COLO668 (cell line): ENCODE data around the gene FGF14.

Source experiments
- DNase-seq: peaks from one replicate; lab custom pipeline; 2025; ENCODE audit not compliant: unreplicated experiment; lab: John Stamatoyannopoulos, UW

The FGF14 gene

GRCh38 chr13:101942535-101943157 lies 459.2 kb downstream of the FGF14 start:
- peak; percentile 45 for DNase-seq

GRCh38 chr13:101942038-101942437 lies 459.8 kb downstream of the FGF14 start:
- DNase-seq = peak; percentile 78

- DNase-seq = no peak
Observed at GRCh38 chr13:101941095-101941783, 460.6 kb downstream of the FGF14 start.

GRCh38 chr13:101939370-101939769 lies 462.5 kb downstream of the FGF14 start:
- no peak for DNase-seq

DNA sequence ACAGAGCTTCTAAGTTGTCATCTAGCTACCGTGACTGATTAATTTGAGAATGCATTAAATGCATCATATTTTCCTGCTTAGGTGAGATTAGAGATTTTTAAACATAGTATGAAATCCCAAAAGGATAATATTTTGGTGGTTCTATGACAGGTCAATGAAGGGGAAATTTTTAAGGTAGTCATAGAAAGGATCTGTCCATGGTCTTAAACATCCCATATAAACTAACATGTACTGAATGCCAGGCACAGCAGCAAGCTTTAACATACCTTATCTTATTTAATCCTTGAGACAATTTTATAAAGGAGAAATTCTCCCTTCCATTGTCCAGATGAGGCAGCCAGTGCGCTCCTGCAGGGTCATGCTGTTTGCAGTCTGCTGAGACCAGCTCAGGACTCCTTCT lies 466.0 kb downstream of the FGF14 start:
- DNase-seq = no peak

GRCh38 chr13:101931186-101931585 lies 470.7 kb downstream of the FGF14 start:
- no peak for DNase-seq

GRCh38 chr13:101930331-101930730 lies 471.5 kb downstream of the FGF14 start:
- DNase-seq = no peak

DNA sequence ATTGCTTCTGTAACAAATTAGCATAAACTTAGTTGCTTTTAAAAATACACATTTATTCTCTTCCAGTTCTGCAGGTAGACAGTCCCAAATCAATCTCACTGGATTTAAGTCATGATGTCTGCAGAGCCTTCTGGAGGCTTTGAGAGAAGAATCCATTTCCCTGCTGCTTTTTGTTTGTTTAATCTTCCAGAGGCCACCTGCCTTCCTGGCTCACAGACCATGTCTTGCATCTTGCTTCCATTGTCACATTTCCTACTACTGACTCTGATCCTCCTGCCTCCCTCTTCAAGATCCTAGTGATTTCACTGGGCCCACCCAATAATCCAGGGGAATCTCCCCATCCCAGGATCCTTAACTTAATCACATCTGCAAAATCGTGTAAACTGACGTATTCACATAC lies 476.1 kb downstream of the FGF14 start:
- DNase-seq = no peak

DNA sequence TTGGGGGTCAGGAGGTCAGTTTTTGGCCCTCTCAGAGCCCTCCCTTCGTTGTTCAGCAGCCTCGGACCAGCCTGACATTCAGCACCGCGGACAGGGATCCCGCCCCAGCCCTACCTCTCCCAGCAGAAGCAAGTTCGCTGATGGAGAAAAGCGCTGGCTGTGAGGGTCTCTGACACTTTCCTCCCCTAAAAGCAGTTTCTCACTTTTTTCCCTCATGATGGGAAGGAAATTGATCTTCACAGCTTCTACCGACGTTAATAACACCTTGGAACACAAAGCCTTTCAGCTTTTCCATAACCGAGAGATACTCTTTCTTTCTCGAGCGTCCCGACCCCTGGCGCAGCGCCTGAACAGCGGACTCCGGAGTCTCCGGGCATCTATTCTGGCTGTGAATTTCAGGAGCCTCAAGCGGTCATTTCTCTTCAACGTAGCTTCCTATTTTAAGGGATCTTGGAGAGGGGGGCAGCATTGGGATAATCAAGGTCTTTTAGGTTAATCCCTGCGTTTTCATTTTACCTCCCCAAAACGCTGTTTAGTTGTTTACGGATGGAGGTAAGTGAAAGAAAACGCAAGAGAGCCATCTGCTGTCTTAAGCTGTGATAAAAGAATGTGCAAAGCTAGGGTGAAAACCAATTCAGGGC lies 482.2 kb downstream of the FGF14 start:
- no peak for DNase-seq

GRCh38 chr13:101917833-101918661 lies 483.8 kb downstream of the FGF14 start:
- DNase-seq = peak; percentile 82

GRCh38 chr13:101917475-101917810 lies 484.4 kb downstream of the FGF14 start:
- peak; percentile 84 for DNase-seq

GRCh38 chr13:101916775-101917474 lies 484.9 kb downstream of the FGF14 start:
- peak; percentile 84 for DNase-seq

DNA sequence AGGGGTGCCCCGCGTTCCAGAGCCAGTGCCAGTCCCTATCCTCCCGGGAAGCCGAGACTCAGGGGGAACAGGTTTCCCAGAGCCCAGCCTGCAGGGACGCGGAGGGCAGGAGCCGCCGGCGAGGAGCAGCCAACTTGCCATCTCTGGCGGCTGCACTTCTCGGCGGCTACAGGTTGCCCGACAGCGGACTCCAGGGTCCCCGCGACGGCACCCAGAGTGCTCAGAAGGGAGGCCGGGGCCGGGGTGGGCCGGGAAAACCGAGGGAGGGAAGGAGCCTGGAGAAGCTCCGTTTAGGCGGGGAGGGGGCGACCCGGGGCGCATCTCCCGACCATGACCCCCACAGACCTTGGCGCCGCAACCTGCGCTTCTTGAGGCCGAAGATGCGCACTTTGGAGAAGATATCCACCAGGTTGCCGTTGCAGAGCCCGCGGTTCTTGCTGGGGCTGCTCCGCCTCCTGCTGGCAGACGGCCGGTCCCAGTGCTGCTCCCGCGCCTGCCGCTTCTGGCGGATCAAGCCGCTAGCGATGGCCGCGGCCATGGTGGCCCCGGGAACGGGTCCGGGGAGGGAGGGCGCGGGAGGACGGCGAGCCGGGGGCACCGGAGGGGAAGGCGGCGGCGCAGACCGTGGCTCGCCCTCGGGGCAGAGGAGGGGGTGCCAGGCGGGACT lies 485.6 kb downstream of the FGF14 start:
- peak; percentile 94 for DNase-seq

- peak; percentile 79 for DNase-seq
Observed at GRCh38 chr13:101915755-101916107, 486.1 kb downstream of the FGF14 start.

DNA sequence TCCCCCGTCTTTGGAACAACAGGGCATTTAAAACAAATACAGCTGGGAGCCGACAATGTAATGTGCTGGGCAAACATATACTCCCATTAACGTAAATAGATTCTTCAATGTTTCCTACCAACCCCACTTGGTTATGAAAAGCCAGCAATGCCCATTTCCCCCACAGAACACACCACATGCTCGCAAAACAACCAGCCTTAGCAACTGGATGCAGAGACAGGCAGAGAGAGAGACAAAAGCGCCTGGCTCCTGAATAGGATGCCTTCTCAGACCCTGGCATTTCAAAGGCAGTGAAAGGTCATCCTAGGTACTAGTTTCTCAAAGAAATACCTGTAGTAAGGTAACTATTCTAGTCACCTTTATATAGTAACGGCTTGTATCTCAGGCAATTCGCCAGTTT lies 486.5 kb downstream of the FGF14 start:
- peak; percentile 90 for DNase-seq

- no peak for DNase-seq
Observed at GRCh38 chr13:101911752-101912151, 490.1 kb downstream of the FGF14 start.

GRCh38 chr13:101903890-101904289 lies 498.0 kb downstream of the FGF14 start:
- no peak for DNase-seq

- DNase-seq = no peak
Observed at GRCh38 chr13:101898676-101899075, 503.2 kb downstream of the FGF14 start.

DNA sequence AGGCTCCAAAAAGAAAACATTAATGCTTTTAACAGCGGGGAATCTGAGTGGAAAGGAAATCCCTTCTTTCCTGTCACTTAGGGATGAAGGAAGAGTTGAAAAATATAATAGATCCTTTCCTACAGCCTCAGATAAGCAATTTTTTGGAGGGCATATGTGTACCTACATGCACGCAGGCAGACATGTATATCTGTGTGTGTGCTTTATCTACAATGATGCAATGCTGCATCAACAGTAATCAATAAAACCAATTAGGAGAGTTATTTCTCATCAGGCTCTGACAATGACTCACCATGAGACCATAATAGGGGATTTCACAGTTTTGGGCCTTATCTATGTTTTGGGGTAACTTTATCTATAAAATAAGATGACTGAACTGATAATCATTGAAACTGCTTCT lies 505.3 kb downstream of the FGF14 start:
- no peak for DNase-seq

DNA sequence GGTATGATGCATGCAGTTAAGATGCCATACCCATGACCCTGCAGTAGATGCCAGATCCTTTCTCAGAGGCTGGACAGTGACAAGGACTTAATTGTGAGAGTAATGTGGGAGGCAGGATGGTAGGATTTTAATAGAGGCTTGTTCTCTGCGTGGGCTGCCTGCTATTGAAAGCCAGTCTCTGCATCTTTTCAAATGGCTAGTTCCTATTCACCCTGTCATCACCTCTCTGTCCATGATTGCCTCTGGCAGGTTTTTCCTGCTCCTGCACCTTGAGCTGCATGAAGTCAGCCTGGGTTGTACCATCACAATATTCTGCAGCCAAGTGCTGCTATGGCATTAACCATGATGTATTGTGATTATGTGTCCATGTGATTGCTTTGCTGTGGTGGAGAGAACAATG lies 508.8 kb downstream of the FGF14 start:
- no peak for DNase-seq

DNA sequence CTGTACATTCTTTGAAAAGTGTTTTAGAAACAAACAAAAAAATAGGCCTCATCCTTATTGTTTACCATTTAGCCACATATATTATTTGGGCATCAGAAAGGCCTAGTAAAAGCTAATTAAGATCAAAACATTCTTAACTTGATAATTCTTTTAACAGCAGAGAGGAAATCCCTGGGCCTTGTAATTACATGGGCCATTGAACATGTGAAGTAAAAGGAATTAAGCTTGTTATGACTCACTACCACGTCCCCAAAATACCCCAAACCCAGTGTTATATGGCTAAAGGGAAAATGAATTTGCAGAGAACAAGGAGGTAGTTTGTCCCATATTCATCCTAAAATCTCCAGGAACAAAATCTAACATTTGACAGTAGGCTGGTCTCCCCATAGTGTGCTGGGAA lies 509.6 kb downstream of the FGF14 start:
- DNase-seq = no peak
